IMR-90 (cell line): ENCODE results near the gene PTEN. TPM values are rescaled to one million over a fixed set of nuclear protein-coding genes. Genes with fewer than 3 reads are reported as not detected.
A peak's percentile ranks its signal among the peaks of the same experiment; 100 is the strongest.

Source experiments
- ATAC-seq: fragments of 200-7000 bp; cut with Tn5 transposase; 2 replicates; pipeline ENCODE4 v1.9.1; 2020; ENCODE audit warnings: low read depth, mild to moderate bottlenecking, moderate library complexity
- BruUV-seq: library from RNA; stranded (reverse); fragments of 400-500 nt; replicated peaks from 2 replicates; lab custom pipeline; 2021; lab: Mats Ljungman, UMichigan
- CTCF ChIA-PET: fragments of 300-600 bp; formaldehyde crosslinking; extraction: SDS; loops from one replicate; lab custom pipeline; 2021; ENCODE audit warnings: antibody characterized with exemption; lab: Yijun Ruan, JAX
- POLR2A ChIA-PET: fragments of 300-600 bp; sonication (Branson Sonifier 250); formaldehyde crosslinking; loops from one replicate; lab custom pipeline; 2022; ENCODE audit warnings: antibody characterized with exemption; ENCODE audit not compliant: unreplicated experiment; lab: Charles Lee
- DNase-seq: peaks from one replicate; pipeline ENCODE4 v3.0.0; 2013
- H2AFZ ChIP-seq: replicated peaks from 2 replicates; pipeline ENCODE3; 2013; ENCODE audit warnings: low read length, mild to moderate bottlenecking; ENCODE audit not compliant: poor library complexity
- H2AK5ac ChIP-seq: 2 replicates; pipeline ENCODE4 v1.6.1; 2013; ENCODE audit warnings: low read depth, low read length, inconsistent platforms
- H2AK9ac ChIP-seq: replicated peaks from 2 replicates; pipeline ENCODE3; 2013; ENCODE audit warnings: mild to moderate bottlenecking, low read depth, low read length, moderate library complexity; ENCODE audit not compliant: poor library complexity
- H2BK120ac ChIP-seq: 2 replicates; pipeline ENCODE4 v1.6.1; 2013; ENCODE audit warnings: low read depth, low read length, inconsistent platforms
- H2BK15ac ChIP-seq: 3 replicates; pipeline ENCODE4 v1.6.1; 2013; ENCODE audit warnings: low read depth, low read length, inconsistent platforms
- H2BK20ac ChIP-seq: 2 replicates; pipeline ENCODE4 v1.6.1; 2013; ENCODE audit warnings: low read depth, mild to moderate bottlenecking, inconsistent platforms, low read length, moderate library complexity
- H2BK5ac ChIP-seq: 2 replicates; pipeline ENCODE4 v1.6.1; 2013; ENCODE audit warnings: mild to moderate bottlenecking, low read depth, low read length, inconsistent platforms; ENCODE audit not compliant: poor library complexity, severe bottlenecking
- H3K14ac ChIP-seq: replicated peaks from 2 replicates; pipeline ENCODE4 v1.6.1; 2013; ENCODE audit warnings: low read depth, low read length, inconsistent platforms
- H3K18ac ChIP-seq: 2 replicates; pipeline ENCODE4 v1.6.1; 2013; ENCODE audit warnings: low read depth, low read length, control low read depth
- H3K23ac ChIP-seq: 2 replicates; pipeline ENCODE4 v1.6.1; 2013; ENCODE audit warnings: low read depth, low read length, inconsistent platforms
- H3K27ac ChIP-seq: 2 replicates; pipeline ENCODE4 v1.5.1; 2013; ENCODE audit warnings: mild to moderate bottlenecking, control low read depth, low read length; ENCODE audit not compliant: insufficient read depth
- H3K27me3 ChIP-seq: 2 replicates; pipeline ENCODE4 v1.6.1; 2013; ENCODE audit warnings: low read length; ENCODE audit not compliant: control insufficient read depth, insufficient read depth
- H3K36me3 ChIP-seq: 2 replicates; pipeline ENCODE4 v1.6.1; 2013; ENCODE audit warnings: low read length, mixed read lengths; ENCODE audit not compliant: control insufficient read depth, insufficient read depth
- H3K4ac ChIP-seq: 2 replicates; pipeline ENCODE4 v1.6.1; 2013; ENCODE audit warnings: low read depth, low read length, inconsistent platforms
- H3K4me1 ChIP-seq: 2 replicates; pipeline ENCODE4 v1.6.1; 2013; ENCODE audit warnings: low read length, mixed read lengths; ENCODE audit not compliant: control insufficient read depth, insufficient read depth
- H3K4me2 ChIP-seq: 2 replicates; pipeline ENCODE4 v1.6.1; 2013; ENCODE audit warnings: low read depth, mild to moderate bottlenecking, control low read depth, low read length, moderate library complexity
- H3K4me3 ChIP-seq: 2 replicates; pipeline ENCODE4 v1.5.1; 2013; ENCODE audit warnings: low read depth, mild to moderate bottlenecking, control low read depth, low read length, moderate library complexity; ENCODE audit not compliant: insufficient read depth
- H3K56ac ChIP-seq: 2 replicates; pipeline ENCODE4 v1.6.1; 2013; ENCODE audit warnings: low read length, inconsistent platforms; ENCODE audit not compliant: insufficient read depth; ENCODE audit errors: extremely low read depth
- H3K79me1 ChIP-seq, 2 experiments: 2 replicates each; pipeline ENCODE4 v1.6.1; 2013; ENCODE audit warnings: low read length in 2 of 2, inconsistent platforms in 1 of 2, low read depth in 1 of 2
- H3K9ac ChIP-seq: 2 replicates; pipeline ENCODE4 v1.6.1; 2013; ENCODE audit warnings: low read depth, low read length, control low read depth
- H3K9me1 ChIP-seq: 2 replicates; pipeline ENCODE4 v1.6.1; 2013; ENCODE audit warnings: low read length, inconsistent platforms; ENCODE audit not compliant: insufficient read depth
- H3K9me3 ChIP-seq: 2 replicates; pipeline ENCODE4 v1.6.1; 2013; ENCODE audit warnings: low read length; ENCODE audit not compliant: control insufficient read depth, insufficient read depth
- H4K20me1 ChIP-seq: 2 replicates; pipeline ENCODE4 v1.6.1; 2013; ENCODE audit warnings: low read length, inconsistent platforms; ENCODE audit not compliant: insufficient read depth
- H4K5ac ChIP-seq: 2 replicates; pipeline ENCODE4 v1.6.1; 2013; ENCODE audit warnings: mild to moderate bottlenecking, low read depth, low read length, control low read depth
- H4K8ac ChIP-seq, 2 experiments: 2 replicates each; pipeline ENCODE4 v1.6.1; 2013; ENCODE audit warnings: low read depth in 2 of 2, low read length in 2 of 2, control low read depth in 1 of 2, inconsistent platforms in 1 of 2
- H4K91ac ChIP-seq: 2 replicates; pipeline ENCODE4 v1.6.1; 2013; ENCODE audit warnings: low read depth, low read length, inconsistent platforms; ENCODE audit not compliant: insufficient read depth
- BHLHE40 ChIP-seq: fragments of 150-350 bp; IDR thresholded peaks from 2 replicates; pipeline ENCODE4 v1.6.1; 2016; ENCODE audit warnings: mild to moderate bottlenecking, low read depth, low read length
- CEBPB ChIP-seq: IDR thresholded peaks from 2 replicates; pipeline ENCODE4 v1.6.1; 2012; ENCODE audit warnings: low read depth, low read length, improper control_type of control experiment
- FOS ChIP-seq: fragments of 150-350 bp; IDR thresholded peaks from 2 replicates; pipeline ENCODE4 v1.6.1; 2016; ENCODE audit warnings: low read depth, low read length
- MAFK ChIP-seq: IDR thresholded peaks from 2 replicates; pipeline ENCODE4 v1.6.1; 2012; ENCODE audit warnings: low read depth, low read length, improper control_type of control experiment
- MAZ ChIP-seq: IDR thresholded peaks from 2 replicates; pipeline ENCODE4 v1.6.1; 2012; ENCODE audit warnings: low read depth, mild to moderate bottlenecking, low read length, improper control_type of control experiment, moderate library complexity, borderline replicate concordance
- NFE2L2 ChIP-seq: fragments of 150-350 bp; IDR thresholded peaks from 2 replicates; pipeline ENCODE4 v1.6.1; 2016; ENCODE audit warnings: low read depth, mild to moderate bottlenecking, low read length
- RAD21 ChIP-seq: IDR thresholded peaks from 2 replicates; pipeline ENCODE4 v1.6.1; 2012; ENCODE audit warnings: low read length, improper control_type of control experiment
- WGBS, 2 experiments: methylation state at CpG; one replicate each; pipeline versions ENCODE4 v1.1.5 to v1.1.7; 2013; ENCODE audit warnings: missing lambda C conversion rate in 2 of 2; ENCODE audit not compliant: insufficient read length in 1 of 2; ENCODE audit errors: extremely low coverage in 2 of 2; 5-methylcytosine and 5-hydroxymethylcytosine counted together
- dilution Hi-C: fragments of 300-500 bp; cut with HindIII; formaldehyde crosslinking; loops from one replicate; pipeline ENCODE4 v1.14.3; 2018; ENCODE audit warnings: low sequenced_read_pairs; ENCODE audit not compliant: unreplicated experiment
- in situ Hi-C: fragments of 300-500 bp; cut with MboI; formaldehyde crosslinking; loops from 3 replicates; pipeline ENCODE4 v1.14.3; 2019; ENCODE audit warnings: low sequenced_read_pairs, inconsistent platforms, mixed read lengths
- intact Hi-C: fragments of 100-400 bp; cut with micrococcal nuclease; formaldehyde crosslinking; loops from 2 replicates; pipeline ENCODE4 v1.10.0; 2022
- polyA plus RNA-seq, 3 experiments: library from polyadenylated mRNA; depleted of rRNA; stranded (reverse); fragments of >200 nt; gene quantifications; 2 replicates each; pipeline ENCODE4 v1.2.3, GENCODE V29; 2012; ENCODE audit warnings: low replicate concordance in 1 of 3
- total RNA-seq: library from RNA; depleted of rRNA; stranded (reverse); fragments of >200 nt; gene quantifications from 2 replicates; pipeline ENCODE4 v1.2.3, GENCODE V29; 2012
- TF ChIP-seq, protein P1 (sequence below): fragments of 150-350 bp; IDR thresholded peaks from 2 replicates; pipeline ENCODE4 v1.6.1; 2016; ENCODE audit warnings: low read depth, mild to moderate bottlenecking, low read length, moderate library complexity, borderline replicate concordance

PTEN gene
- total and polyA plus RNA-seq, 2 of the 4 experiments (the other 2 are of a cell fraction) = 12.0 to 38.9 TPM

DNA sequence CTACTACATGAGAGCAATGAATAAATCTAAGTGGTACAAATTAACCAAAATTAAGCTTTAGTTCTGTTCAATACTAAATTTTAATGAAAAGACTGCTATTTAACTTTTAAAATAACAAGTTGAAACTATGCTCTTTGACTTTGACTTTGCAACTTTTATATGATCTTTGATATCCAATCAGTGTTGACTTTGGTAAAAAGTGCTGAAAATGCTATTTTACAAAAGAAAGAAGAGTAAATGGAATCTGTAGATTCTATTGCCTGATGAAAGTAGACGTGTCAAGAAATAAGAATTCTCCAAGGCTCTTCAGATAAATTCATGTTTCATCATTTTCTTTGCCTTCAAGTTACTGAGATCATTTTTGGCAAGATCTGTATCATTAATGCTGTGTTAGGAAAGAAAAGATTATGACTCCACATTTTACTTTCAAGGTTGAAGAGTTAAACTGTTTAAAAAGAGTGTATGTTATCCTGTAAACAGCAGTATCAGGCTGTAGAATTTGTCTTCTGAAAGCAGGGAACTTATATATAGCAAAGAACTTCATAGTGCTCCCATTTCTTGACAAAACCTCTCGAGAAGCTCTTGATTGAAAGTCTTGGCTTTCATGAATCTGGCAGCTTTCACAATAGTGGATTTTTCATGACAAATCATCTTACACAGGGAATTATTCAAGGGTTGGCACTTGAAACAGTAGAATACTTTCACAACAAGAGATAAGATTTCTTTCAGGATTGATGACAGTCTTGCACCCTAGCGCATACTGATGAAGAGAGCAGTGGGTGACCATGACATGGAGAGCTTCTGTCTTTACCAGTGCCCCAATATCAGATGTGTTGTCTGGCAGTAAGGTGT is 72.1 kb downstream of the PTEN start:
- Histone ChIP-seq H4K91ac (no peak overlapping the region), H4K8ac (no peak overlapping the region), H3K18ac (no peak overlapping the region), H3K9me3 (no peaks in the 10 kb centered on the region), H2AK9ac (no peak overlapping the region), H3K4ac (no peak overlapping the region), H4K5ac (no peak overlapping the region), H2BK15ac (no peak overlapping the region), H3K4me2 (no peak overlapping the region), H3K23ac (no peak overlapping the region), H3K56ac (no peak overlapping the region), H2BK5ac (no peak overlapping the region), H3K4me3 (no peak overlapping the region), H2AFZ (no peak overlapping the region), H3K27ac (no peak overlapping the region), H2AK5ac (no peak overlapping the region), H3K4me1 (peaks cover 3% of the 10 kb centered on the region), H4K20me1 (peaks cover 23% of the 10 kb centered on the region; the same call in 1 of the 2 replicates), H2BK120ac (no peak overlapping the region), H3K9ac (no peak overlapping the region), H3K14ac (no peak overlapping the region), H3K36me3 (peaks cover 3% of the 10 kb centered on the region), H3K9me1 (peaks cover 4% of the 10 kb centered on the region), H2BK20ac (no peak overlapping the region), H3K79me1 (peaks cover 8 to 54% of the 10 kb centered on the region in 2 experiments), H3K27me3 (no peaks in the 10 kb centered on the region)
- peak; percentile 49 for DNase-seq
- TF ChIP-seq, protein P1, sequence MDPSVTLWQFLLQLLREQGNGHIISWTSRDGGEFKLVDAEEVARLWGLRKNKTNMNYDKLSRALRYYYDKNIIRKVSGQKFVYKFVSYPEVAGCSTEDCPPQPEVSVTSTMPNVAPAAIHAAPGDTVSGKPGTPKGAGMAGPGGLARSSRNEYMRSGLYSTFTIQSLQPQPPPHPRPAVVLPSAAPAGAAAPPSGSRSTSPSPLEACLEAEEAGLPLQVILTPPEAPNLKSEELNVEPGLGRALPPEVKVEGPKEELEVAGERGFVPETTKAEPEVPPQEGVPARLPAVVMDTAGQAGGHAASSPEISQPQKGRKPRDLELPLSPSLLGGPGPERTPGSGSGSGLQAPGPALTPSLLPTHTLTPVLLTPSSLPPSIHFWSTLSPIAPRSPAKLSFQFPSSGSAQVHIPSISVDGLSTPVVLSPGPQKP = no peak
- TF ChIP-seq NFE2L2 = no peak
- TF ChIP-seq BHLHE40 = no peak
- no peak for TF ChIP-seq MAZ
- TF ChIP-seq MAFK = no peak; the same call in 1 of the 2 replicates
- TF ChIP-seq FOS = no peak
- no peak for TF ChIP-seq CEBPB
- no peak for TF ChIP-seq RAD21
- no peak for ATAC-seq
- intact Hi-C loops (loop anchor here (5.0 to 10.0 kb wide), 3 partner anchors 73 to 619 kb away; partner anchors contain the start of genes KLLN and PTEN), in situ Hi-C loops (no loop called here), dilution Hi-C loops (no loop called here)
- CTCF ChIA-PET = no interaction called here
- WGBS, 2 experiments = no CpG with 5 or more reads among the region's 3 CpGs
- POLR2A ChIA-PET = no interaction called here
- TSS peak; percentile 7 for BruUV-seq
